ENCODE results near the gene PNMA8A.

DNA sequence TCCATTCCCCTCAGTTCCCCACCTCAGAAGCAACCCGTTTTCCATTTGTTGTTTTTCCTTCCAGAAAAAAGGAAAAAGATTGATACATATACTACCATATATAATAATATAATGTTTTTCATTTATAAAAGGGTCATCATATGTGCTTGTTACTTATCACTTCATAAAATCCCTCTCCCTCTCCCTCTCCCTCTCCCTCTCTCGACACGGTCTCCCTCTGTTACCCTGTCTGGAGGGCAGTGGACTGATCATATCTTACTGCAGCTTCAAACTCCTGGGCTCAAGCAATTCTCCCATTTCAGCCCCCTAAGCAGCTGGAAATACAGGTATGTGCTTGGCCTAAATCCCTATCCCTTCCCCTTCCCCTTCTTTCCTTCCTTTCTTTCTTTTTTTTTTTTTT is 17.1 kb downstream of the PNMA8A start:
- TF ChIP-seq MXI1 (IDR thresholded peaks at IDR 0.05; ENCODE audit: low read depth, low read length) (no peak), RAD21 (IDR thresholded peaks at IDR 0.05; ENCODE audit: low read length) (no peak), RXRA (IDR thresholded peaks at IDR 0.05; ENCODE audit: borderline replicate concordance, low read depth) (no peak)
- TF ChIP-seq, protein P1, sequence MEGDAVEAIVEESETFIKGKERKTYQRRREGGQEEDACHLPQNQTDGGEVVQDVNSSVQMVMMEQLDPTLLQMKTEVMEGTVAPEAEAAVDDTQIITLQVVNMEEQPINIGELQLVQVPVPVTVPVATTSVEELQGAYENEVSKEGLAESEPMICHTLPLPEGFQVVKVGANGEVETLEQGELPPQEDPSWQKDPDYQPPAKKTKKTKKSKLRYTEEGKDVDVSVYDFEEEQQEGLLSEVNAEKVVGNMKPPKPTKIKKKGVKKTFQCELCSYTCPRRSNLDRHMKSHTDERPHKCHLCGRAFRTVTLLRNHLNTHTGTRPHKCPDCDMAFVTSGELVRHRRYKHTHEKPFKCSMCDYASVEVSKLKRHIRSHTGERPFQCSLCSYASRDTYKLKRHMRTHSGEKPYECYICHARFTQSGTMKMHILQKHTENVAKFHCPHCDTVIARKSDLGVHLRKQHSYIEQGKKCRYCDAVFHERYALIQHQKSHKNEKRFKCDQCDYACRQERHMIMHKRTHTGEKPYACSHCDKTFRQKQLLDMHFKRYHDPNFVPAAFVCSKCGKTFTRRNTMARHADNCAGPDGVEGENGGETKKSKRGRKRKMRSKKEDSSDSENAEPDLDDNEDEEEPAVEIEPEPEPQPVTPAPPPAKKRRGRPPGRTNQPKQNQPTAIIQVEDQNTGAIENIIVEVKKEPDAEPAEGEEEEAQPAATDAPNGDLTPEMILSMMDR (IDR thresholded peaks at IDR 0.05), result no peak
- TF ChIP-seq, protein P2, sequence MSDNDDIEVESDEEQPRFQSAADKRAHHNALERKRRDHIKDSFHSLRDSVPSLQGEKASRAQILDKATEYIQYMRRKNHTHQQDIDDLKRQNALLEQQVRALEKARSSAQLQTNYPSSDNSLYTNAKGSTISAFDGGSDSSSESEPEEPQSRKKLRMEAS (IDR thresholded peaks at IDR 0.05; ENCODE audit: low read depth), result no peak
